GM21390 (cell line): ENCODE measurements around the gene FADS2.
"Not testable (repeated sequence)": the region's sequence is repeated elsewhere in the genome, so short reads cannot be mapped to it uniquely, and the experiment has no call there.

Experiments used
- ATAC-seq: cut with Tn5 transposase; IDR thresholded peaks from one replicate; pipeline ENCODE4 v1.9.1; 2021; ENCODE audit not compliant: unreplicated experiment

The FADS2 gene

DNA sequence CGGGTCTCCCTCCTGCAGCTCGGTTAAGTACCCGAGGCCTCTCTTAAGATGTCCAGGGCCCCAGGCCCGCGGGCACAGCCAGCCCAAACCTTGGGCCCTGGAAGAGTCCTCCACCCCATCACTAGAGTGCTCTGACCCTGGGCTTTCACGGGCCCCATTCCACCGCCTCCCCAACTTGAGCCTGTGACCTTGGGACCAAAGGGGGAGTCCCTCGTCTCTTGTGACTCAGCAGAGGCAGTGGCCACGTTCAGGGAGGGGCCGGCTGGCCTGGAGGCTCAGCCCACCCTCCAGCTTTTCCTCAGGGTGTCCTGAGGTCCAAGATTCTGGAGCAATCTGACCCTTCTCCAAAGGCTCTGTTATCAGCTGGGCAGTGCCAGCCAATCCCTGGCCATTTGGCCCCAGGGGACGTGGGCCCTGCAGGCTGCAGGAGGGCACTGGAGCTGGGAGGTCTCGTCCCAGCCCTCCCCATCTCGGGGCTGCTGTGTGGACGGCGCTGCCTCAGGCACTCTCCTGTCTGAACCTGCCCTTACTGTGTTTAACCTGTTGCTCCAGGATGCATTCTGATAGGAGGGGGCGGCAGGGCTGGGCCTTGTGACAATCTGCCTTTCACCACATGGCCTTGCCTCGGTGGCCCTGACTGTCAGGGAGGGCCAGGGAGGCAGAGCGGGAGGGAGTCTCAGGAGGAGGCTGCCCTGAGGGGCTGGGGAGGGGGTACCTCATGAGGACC, 38.3 kb downstream of the FADS2 start:
- no peak for ATAC-seq

DNA sequence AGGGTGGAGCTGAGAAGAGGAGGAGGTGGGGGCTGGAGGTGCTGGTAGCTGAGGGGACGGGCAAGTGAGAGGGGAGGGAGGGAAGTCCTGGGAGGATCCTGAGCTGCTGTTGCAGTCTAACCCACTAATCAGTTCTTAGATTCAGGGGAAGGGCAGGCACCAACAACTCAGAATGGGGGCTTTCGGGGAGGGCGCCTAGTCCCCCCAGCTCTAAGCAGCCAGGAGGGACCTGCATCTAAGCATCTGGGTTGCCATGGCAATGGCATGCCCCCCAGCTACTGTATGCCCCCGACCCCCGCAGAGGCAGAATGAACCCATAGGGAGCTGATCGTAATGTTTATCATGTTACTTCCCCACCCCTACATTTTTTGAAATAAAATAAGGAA, 38.9 kb downstream of the FADS2 start:
- ATAC-seq = no peak

DNA sequence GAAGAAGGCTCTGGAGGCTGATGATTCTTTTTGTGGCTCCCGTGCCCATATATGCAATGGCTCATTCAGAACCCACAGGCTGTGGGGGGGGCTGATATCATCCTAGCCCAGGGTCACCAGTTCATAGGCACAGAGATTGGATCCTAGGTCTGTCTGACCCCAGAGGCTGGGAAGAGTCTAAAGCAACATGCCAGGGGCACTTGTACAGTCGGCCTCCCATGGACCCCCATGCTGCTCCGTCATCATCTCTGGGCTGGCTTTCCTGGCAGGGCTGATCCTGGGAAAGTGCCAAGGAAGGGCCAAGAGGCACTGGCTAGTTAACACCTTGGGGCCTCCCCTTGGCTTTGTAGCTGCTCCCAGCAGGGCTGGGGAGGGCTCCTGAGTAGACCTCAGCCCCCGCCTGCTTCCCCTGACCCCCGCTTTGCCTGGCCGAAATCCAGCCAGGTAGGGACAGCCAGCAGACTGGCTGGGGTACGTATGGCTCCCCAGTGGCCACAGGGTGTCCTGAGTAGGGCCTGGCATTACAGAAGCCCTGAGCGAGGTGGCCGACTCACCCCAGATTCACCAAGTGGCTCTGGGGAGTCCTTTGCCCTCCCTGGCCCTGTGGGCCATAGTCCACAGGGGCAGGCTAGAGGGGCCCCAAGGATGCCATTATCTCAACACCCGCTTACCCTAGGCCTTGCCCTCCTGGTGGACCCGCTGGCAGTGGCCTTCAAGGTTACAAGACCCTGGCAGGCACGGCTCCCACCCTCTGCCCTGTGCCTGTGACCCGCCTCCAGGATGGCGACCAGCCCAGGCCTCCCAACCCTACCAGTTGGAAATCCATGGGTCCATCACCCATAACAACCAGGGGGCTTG, 40.7 kb downstream of the FADS2 start:
- no peak for ATAC-seq

DNA sequence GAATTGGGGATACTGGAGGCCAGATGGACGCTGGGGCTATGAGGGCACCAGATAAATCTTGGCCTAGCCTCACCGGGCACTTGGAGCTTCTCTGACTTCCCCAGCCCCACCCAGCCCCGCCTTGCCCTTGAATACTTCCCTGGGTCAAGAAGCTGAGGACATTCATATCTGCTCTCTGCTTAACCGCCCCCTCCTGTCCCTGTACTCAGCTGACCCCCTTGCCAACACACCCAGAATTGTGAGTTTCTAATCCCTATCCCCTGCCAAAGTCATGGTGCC, 41.3 kb downstream of the FADS2 start:
- no peak for ATAC-seq

DNA sequence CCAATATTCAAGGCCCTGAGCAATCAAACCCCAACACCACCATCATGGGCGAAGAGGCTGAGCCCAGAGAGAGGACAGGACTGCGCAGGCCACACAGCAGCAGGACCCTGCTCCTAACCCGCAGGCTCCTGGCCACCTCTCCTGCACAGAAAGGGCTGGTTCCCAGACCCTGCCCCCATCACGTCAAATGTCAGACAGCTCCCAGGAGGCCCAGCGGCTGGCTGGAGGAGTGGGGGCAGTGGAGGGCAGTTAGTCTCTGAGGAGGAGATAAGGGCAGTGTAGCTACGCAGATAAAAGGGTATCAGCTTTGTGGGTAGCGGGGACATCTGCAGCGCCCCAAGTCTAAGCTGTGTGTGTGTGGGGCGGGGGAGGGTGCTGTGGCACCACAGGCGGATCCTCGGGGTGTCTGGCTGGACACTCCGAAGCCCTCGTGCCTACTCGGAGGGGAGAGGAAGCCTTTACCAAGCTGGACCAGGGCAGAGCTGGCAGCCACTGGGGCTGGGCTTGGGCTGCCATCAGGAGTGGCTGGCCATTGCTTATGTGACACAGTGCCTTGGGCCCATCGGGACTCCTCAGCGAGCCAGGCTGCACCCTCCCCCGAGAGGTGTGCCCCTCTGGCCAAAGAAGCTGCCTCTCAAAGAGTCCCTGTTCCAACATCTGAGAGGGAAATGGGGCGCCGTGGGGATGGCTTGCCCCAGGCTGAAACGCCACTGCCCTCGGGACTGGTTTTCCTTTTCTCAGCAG, 41.8 kb downstream of the FADS2 start:
- no peak for ATAC-seq

DNA sequence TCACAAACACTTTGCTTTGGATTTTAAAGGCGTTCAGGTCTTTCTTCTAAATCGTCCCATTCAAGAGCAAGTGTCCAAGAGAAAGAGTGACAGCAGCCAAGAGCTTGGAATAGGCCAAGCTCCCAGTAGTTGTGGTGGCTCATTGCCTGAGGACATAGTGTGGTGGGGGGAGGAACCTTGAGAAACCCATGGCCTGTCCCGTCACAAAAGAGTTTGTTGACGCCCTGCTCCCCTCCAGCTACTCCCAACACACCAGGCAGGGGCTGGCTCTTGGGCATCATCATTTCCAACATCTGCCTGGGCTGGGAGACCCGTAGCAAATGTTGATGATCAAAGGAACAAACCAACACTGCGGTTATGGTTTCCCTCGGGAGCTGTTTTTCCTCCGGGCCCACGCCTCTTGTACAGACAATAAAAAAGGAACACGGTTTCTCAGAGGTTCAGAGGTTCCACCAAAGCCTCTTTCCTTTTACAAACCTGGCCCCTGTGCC, 42.5 kb downstream of the FADS2 start:
- ATAC-seq = no peak

DNA sequence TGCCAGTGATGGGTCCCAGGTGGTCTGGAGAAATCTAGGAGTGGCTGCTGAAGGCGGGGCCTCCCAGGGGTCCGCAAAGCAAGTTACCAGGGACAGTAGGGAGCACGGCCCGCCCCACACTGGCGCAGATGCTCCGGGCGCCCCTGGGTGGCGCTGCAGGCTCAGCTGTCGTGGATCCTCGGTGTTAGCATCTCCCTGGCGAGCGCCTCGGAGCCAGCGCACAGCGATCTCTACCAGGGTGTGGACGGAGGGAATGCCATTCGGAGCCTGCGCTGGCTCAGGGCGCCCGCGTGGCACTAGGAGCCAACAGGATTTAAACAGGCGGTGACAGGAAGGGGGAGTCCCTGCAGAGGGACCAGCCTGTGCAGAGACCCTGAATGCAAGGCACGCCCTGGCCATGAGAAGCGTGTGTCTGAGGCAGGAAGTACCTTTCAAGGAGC, 43.1 kb downstream of the FADS2 start:
- ATAC-seq = peak; percentile 78

DNA sequence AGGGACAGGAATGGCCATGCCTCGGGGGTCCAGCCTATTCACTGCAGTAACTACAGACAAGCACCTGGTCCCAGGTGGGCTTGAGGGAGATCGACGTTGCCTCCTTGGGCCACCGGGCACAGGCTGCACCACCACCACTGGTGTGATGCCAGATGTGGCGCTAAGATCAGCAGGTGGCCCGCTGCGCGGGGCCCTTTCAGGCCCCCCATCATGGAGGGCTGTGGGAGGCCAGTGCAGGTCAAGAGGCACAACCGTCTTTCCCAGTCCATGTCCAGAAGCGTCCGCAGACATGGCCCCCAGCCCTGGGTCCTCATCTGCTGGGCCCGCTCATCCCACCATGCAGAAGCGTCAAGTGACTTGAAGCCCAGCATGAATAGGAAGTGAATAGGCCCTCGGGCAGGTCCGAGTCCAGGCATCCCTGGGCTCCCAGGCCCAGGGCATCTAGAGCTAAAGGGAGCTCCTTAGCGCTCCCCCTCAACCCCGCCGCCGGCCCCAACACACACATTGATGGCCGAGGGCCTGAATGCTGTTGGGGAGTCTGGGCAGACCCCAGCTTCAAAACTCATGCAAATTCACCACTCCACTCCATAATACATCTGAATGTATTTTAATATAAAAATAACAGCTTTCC, 45.0 kb downstream of the FADS2 start:
- ATAC-seq = no peak

DNA sequence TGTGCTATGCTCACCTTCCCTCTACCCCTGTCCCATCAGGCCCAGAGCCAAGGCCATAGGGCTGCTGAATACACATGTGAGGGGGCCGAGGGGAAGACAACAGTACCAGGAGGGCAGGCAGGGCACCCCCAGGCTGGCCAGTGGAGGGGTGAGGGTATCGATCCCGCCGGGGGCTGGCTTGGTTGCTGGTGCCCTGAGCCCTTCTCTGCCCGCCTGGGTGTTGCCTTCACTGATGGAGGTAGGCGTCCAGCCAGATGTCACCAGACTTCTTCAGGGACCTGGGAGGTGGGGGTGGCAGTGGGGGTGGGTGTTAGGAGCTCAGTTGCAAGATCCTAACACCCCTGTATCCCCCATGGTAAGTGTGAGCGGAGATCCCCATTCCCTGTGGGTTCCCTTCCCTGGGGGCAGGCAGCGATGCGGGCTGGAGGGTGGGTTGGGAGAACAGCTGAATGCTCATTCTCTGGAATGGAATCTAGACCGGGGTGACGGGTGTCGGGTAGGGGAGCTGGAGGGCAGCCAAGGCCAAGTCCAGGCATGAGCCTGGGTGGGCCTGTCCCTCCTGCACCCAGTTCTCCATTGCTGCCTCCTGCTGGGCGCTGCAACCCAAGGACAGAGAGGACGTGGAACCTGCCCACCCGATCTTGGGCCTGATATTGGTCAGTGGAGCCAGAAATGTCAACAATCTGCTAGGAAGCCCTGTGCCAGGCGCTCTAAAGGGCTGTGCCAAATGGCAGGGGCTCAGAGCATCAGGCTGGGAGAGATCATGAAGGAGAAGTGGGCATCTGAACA, 45.7 kb downstream of the FADS2 start:
- no peak for ATAC-seq

DNA sequence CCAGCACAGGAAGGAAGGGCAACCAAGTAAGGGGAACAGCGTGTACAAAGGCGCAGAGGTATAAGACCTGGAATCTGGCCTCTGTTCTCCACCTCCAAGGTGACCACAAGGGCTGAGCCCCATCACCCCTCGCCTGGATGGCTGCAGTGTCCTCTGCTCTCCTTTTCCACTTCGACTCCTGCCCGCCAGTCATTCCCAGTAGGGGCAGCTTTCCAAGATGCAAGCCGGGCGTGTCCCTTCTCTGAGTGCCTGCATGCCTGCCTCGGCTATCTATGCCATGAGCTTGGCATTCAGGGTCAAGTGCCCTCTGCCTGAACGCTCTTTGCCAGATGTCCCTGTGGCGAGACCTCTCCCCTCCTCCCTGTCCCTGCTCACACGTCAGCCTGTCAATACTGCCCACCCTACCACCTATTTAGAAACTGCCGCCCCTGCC, 46.3 kb downstream of the FADS2 start:
- no peak for ATAC-seq

DNA sequence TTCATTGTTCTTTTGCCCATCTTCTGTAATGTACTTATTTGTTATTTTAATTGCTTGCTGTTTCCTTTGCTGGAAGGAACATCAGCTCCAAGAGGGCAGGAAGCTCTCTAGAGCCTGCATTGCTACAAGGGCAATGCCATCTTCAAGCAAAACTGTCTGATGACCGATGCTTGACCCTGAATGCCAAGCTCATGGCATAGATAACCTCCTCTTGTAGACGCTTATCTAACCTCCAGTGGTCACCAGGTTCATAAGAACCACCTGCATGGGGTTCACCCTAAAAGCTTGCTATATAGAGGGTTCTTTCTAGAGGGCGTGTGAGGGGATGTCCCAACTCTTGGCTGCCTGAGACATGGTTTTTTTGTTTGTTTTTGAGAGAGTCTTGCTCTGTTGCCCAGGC, 46.8 kb downstream of the FADS2 start:
- no peak for ATAC-seq

DNA sequence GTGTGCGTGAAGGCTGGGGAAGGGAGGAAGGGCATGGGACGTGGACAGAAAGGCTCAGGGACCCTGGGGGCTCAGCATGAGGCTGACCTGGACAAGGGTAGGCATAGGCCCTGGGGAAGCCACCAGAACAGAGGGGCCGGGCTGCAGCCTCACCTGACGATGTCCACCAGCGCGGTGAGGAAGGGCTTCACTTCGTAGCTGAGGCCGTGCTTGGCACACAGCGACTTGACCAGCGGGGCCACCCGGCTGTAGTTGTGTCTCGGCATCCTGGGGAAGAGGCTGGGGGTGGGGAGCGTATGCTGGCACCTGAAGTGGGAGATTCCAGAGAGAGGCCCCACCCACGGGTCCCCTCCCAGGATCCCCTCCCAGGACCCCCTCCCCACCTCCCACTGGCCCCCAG, 47.6 kb downstream of the FADS2 start:
- no peak for ATAC-seq

DNA sequence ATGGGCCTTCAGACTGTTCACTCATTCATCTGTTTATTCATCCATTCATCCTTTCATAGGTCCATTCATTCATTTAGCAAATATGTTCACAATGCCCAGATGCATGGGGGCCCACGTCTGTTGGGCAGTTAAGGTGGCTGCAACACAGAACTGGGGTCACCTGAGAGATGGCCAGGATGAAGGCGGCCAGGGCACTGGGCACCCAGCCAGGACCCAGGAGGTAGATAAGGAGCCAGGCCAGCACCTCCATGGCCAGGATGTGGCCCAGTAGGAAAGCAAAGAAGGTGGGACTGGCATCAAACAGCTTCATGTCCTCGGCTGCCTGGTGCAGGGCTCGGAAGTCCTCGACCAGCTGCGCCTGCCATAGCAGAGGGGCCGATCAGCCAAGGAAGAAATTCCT, 51.1 kb downstream of the FADS2 start:
- no peak for ATAC-seq

DNA sequence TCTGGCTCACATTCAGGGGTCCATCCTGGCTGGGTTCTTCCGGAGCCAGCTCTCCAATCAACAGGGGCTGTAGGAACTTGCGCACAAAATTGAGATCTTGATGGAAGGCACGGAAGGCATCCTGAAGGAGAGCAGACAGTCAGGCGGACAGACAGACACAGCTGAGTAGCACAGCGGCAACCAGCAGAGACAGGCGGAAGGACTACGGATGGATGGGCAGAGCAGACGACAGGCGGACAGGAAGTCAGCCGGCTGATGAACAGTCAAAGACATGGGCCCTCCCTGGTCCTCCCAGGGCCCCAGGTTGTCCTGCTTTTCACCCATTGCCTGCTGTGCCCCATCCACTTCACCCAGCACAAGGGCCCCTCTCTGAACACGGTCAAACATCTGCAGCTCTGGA, 51.9 kb downstream of the FADS2 start:
- ATAC-seq = no peak

DNA sequence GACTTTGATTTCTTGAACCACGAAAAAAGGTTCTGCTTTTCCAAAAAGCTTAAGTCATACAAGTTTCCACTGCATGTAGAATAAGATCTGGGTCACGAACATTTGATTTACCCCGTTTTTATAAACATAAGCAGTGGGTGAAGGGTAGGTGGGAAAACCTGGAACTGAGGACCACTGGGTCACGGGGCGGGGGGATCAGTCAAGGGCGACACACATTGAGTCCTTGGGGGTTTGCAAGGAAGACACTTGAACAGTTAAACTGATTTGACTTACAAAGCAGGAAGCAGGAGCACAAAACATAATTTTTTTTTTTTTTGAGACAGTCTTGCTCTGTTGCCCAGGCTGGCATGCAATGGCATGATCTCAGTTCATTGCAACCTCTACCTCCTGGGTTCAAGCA, 52.4 kb downstream of the FADS2 start:
- no peak for ATAC-seq

DNA sequence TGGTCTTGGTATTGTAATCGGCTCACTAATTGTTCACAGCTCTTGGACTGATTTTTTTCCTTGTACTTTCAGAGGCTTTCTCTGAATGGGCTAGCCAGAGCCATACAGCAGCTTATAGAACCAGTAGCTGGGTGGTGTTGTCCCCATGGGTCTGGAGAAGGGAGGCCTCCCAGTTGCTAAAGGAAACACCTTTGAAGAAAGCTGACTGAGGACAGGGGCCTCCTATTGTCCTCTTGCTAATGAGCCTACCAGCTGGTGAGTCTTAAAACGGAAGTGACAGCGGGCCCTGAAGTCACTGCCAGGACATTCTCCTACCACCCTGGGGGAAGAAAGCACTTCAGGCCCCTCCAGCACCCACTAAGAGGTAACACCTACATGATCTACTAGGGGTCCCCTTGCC, 53.3 kb downstream of the FADS2 start:
- ATAC-seq = no peak

DNA sequence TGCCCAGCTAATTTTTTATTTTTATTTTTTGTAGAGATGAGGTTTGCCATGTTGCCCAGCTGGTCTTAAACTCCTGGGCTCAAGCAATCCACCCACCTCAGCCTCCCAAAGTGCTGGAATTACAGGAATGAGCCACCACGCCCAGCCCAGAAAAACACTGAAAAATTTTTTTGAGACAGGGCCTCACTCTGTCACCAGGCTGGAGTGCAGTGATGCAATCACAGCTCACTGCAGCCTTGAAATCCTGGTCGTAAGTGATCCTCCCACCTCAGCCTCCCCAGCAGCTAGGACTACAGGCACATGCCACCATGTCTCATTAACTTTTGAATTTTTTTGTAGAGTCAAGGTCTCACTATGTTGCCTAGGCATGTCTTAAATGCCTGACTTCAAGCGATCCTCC, 54.2 kb downstream of the FADS2 start:
- not testable (repeated sequence) for ATAC-seq

DNA sequence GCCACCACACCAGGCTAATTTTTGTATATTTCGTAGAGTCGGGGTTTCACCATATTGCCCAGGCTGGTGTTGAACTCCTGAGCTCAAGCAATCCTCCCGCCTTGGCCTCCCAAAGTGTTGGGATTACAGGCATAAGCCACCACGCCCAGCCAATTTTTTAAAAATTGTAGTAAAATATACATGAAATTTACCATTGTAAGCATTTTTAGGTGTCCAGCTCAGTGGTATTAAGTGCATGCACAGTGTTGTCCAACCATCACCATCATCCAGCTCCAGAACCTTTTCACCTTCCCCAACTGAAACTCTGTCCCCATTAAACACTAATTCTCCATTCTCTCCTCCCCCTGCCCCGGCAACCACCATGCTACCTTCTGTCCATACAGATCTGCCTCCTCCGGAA, 54.8 kb downstream of the FADS2 start:
- ATAC-seq = no peak

DNA sequence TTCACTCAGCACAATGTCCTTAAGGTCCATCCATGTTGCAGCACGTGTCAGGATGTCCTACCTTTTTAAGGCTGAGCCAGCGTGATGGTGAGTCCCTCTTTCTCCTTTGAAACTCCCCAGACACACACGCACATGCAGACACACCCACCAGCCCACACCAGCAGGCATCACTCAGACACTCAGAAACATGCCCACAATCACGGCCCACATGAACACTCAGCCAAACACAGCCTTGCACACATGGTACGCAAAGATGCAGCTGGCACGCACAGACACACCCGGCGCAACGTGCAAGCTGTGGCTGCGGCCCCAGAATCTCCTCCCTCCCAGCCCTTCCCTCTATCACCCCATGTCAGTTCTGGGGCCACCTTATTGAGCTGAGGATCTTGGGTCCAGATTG, 55.2 kb downstream of the FADS2 start:
- no peak for ATAC-seq

DNA sequence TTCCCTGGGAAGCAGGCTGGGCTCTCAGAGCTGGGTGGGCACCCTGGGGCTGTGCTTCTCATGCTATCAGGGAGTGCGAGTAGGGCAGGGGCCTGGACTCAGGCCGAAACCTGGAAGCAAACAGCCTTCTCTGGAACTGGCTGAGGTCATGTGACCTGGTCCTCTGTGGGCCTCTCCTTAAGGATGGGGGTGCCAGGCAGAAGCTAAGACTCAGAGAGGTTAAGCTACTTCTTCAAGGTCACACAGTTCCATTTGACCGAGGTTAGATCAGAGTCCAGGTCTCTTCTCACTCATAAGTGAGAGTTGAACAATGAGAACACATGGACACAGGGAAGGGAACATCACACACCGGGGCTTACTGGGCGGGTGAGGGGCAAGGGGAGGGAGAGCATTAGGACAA, 55.8 kb downstream of the FADS2 start:
- ATAC-seq = no peak
